Astrocyte of the cerebellum (primary cell): ENCODE measurements around the gene GLI2.

ENCODE experiments used
- DNase-seq: peaks from one replicate; pipeline ENCODE4 v3.0.0-alpha.2; 2011; ENCODE audit warnings: low read depth
- H3K4me3 ChIP-seq: 2 replicates; pipeline ENCODE4 v1.5.1; 2011; ENCODE audit warnings: mild to moderate bottlenecking, low read depth, low read length, moderate library complexity
- CTCF ChIP-seq: IDR thresholded peaks from 2 replicates; pipeline ENCODE4 v1.5.1; 2012; ENCODE audit warnings: low read length, low read depth, moderate library complexity, mild to moderate bottlenecking; ENCODE audit errors: missing control alignments
- in situ Hi-C: cut with HindIII; loops from 2 replicates; pipeline ENCODE4 v1.10.0; 2017; ENCODE audit warnings: low sequenced_read_pairs

The GLI2 gene

DNA sequence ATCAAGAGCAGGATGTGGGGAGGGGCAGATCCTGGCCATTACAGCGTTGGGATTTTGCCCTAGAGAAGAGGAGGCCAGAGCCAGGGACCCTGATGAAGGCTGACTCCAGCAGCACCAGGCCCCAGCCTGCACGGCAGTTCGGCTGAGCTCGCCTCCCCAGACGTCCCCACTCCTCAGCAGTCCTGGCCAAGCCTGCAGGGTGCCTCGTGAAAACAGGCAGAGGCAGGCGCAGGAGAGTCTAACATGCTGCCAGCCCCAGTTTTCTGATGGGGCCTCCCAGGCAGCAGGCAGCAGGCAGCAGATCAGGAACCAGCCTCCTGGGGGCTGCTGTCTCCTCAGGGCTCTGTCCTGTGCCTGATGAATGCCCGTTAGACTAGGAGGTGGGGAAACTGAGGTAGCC is 19.7 kb upstream of the GLI2 start:
- no peak for TF ChIP-seq CTCF
- DNase-seq, result no peak
- in situ Hi-C loops, result no loop called here
- H3K4me3 ChIP-seq, result no peak overlapping the region

DNA sequence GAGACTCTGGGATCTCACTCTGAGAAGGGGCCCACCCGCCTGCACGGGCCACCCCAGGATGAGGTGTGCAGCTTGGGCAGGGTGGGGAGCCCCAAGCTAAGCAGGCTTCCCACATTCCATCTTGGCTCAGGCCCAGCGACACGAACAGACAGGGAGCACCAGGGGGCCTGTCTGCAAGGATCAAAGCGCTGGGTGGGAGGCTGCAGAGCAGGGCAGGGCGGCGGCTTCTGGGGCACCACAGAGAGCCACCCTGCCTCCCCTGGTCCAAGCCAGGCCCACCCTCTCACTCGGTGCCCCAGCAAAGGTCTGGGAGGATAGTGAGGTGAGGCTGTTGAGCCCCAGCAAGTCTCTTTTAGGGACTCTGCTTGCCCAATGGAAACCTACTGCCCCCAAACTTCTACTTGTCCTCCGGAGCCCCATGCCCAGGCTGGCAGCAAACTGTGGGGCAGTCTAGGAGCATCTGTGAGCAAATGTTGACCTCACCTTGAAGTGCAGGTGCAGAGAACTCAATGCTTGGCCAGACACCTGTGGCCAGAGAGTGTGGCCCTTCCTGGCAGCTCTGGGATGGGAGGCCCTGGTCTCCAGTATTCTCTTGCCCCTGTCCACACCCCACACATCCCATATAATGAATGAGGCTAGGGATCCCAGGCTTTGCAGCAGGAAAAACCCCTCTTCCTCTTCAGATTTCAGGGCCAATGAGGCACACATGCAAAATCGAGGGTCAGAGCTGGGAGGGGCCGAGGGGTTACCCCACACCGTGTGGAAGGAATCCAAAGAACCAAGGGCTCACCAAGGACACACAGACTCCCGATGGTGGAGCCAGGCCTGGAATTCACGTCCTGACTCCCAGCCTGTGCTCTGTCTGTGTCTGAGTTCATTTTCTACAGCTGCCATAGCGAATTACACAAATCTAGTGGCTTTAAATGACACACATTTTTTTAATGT is 18.8 kb upstream of the GLI2 start:
- no peak overlapping the region for H3K4me3 ChIP-seq
- in situ Hi-C loops, result no loop called here
- TF ChIP-seq CTCF, result no peak
- no peak for DNase-seq

DNA sequence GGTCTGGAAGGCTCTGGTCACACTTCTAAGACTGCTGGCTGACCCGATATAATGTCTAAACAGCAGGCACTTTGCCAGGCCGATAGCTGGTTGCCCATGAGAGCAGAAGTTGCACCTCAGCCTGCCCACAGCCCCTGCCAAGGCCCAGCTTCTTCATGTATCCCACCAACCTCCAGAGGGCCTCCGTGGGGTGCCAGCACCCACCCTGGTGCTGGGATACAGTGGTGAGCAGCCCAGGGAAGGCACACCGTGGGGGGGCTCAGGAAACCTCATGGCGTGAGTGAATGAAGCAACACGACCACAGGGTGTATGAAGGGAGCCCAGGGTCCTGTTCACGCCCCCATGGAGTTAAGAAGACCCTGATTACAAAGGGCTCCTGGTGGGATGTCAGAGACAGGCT is 16.2 kb upstream of the GLI2 start:
- in situ Hi-C loops, result no loop called here

DNA sequence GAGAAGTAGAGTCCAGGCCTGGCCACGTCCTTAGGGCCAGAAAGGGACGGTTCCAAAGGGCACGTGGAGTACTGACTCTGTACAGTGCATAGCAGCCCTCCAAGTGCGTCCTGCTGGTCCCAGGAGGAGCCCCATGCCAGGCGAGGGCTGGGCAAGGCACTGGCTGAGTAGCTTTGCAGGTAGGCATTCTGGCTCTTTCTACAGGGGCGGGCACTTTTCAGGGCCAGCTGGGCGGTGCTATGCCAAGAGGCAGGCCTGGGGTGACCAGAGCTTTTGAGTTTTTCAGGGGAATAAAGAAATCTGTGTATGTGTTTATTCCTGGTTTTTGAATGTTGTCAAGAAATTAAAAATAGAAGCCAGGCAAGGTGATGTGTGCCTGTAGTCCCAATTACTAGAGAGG is 15.4 kb upstream of the GLI2 start:
- no peak for TF ChIP-seq CTCF
- in situ Hi-C loops, result no loop called here
- H3K4me3 ChIP-seq, result no peak overlapping the region
- no peak for DNase-seq

More for the DNA sequence above, 16.2 kb upstream of the GLI2 start:
- no peak overlapping the region for H3K4me3 ChIP-seq
- no peak for DNase-seq
- TF ChIP-seq CTCF, result no peak

DNA sequence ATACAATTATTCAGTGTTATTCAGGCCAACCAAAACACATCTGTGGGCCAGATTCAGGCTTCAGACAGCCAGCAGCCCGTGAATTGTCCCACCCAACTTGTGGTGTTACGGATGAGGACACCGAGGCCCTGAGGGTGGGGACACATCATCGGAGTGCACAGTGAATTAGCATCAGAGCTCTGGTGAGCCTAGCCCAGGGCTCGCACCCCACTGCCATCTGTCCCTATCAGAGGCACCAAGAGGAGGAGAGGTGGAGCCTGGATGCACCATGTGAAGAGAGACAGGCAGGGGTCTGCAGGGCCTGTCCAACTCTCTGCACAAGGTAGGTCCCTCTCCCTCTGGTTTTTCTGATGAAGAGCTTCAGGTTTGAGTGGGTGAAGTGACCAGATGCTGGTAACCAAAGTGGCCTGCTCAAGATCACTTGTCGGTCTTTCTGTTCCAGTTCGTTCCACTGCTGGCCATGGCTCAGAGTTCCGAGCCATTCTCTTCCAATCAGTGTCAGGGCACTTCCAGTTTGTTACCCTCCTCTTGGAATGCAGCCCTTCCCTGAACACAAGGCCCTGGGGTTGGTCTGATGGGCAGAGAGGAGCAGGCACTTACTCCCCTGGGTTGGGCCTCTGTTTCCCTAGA is 14.8 kb upstream of the GLI2 start:
- DNase-seq, result no peak
- in situ Hi-C loops, result no loop called here
- TF ChIP-seq CTCF, result no peak
- no peak overlapping the region for H3K4me3 ChIP-seq

GRCh38 chr2:120722246-120722567 is 13.5 kb upstream of the GLI2 start:
- DNase-seq, result no peak
- in situ Hi-C loops, result no loop called here
- TF ChIP-seq CTCF, result no peak
- H3K4me3 ChIP-seq, result no peak overlapping the region
